GM19397 (cell line): Measurements from ENCODE around the gene DLG2.

Experiments used
- ATAC-seq: cut with Tn5 transposase; IDR thresholded peaks from one replicate; pipeline ENCODE4 v1.9.1; 2021; ENCODE audit warnings: mild to moderate bottlenecking, moderate library complexity; ENCODE audit not compliant: unreplicated experiment

DLG2 gene

GRCh38 chr11:84249344-84250135 is 1377.6 kb downstream of the DLG2 start:
- no peak for ATAC-seq

GRCh38 chr11:84247926-84248325 is 1379.2 kb downstream of the DLG2 start:
- no peak for ATAC-seq

- no peak for ATAC-seq
These were observed 1380.0 kb downstream of the DLG2 start for GRCh38 chr11:84247129-84247528.

GRCh38 chr11:84243629-84244263 is 1383.4 kb downstream of the DLG2 start:
- ATAC-seq: no peak

- no peak for ATAC-seq
These were observed 1385.6 kb downstream of the DLG2 start for GRCh38 chr11:84241343-84242131.

GRCh38 chr11:84240847-84241246 is 1386.3 kb downstream of the DLG2 start:
- no peak for ATAC-seq

GRCh38 chr11:84236436-84236835 is 1390.7 kb downstream of the DLG2 start:
- no peak for ATAC-seq

GRCh38 chr11:84234462-84235202 is 1392.5 kb downstream of the DLG2 start:
- ATAC-seq: no peak

- ATAC-seq: no peak
These were observed 1393.1 kb downstream of the DLG2 start for GRCh38 chr11:84234011-84234410.

- no peak for ATAC-seq
These were observed 1394.6 kb downstream of the DLG2 start for GRCh38 chr11:84232511-84232910.

- ATAC-seq: no peak
These were observed 1396.7 kb downstream of the DLG2 start for GRCh38 chr11:84230402-84230801.

- ATAC-seq: no peak
These were observed 1399.0 kb downstream of the DLG2 start for GRCh38 chr11:84227970-84228665.

GRCh38 chr11:84224042-84224441 is 1403.1 kb downstream of the DLG2 start:
- no peak for ATAC-seq

- no peak for ATAC-seq
These were observed 1408.8 kb downstream of the DLG2 start for GRCh38 chr11:84218318-84218717.

- ATAC-seq: no peak
These were observed 1411.5 kb downstream of the DLG2 start for GRCh38 chr11:84215672-84216071.

- no peak for ATAC-seq
These were observed 1412.6 kb downstream of the DLG2 start for GRCh38 chr11:84214557-84214956.

- ATAC-seq: no peak
These were observed 1414.4 kb downstream of the DLG2 start for GRCh38 chr11:84212468-84213390.

- ATAC-seq: no peak
These were observed 1415.2 kb downstream of the DLG2 start for GRCh38 chr11:84211896-84212295.

- ATAC-seq: no peak
These were observed 1432.4 kb downstream of the DLG2 start for GRCh38 chr11:84194696-84195095.
